Caco-2 (cell line): ENCODE data around the gene TMEM131L. TPM values are rescaled to one million over a fixed set of nuclear protein-coding genes. Genes with fewer than 3 reads are reported as not detected.

ENCODE experiments used
- BruUV-seq: library from RNA; stranded (reverse); fragments of 400-500 nt; replicated peaks from 2 replicates; lab custom pipeline; 2021; lab: Mats Ljungman, UMichigan
- CTCF ChIA-PET: fragments of 300-600 bp; sonication (Branson Sonifier 250); formaldehyde crosslinking; loops from one replicate; lab custom pipeline; 2022; ENCODE audit warnings: antibody characterized with exemption; lab: Charles Lee
- POLR2A ChIA-PET: fragments of 300-600 bp; sonication (Branson Sonifier 250); formaldehyde crosslinking; loops from one replicate; lab custom pipeline; 2022; ENCODE audit warnings: antibody characterized with exemption; lab: Charles Lee
- DNase-seq, 2 experiments: peaks; one replicate each; pipeline versions ENCODE4 v3.0.0 to v3.0.0-alpha.2; 2020 to 2022
- H3K27me3 ChIP-seq: replicated peaks from 2 replicates; pipeline ENCODE4 v1.6.0; 2011; ENCODE audit warnings: low read length; ENCODE audit not compliant: control insufficient read depth, insufficient read depth
- H3K36me3 ChIP-seq: 2 replicates; pipeline ENCODE4 v1.5.1; 2011; ENCODE audit warnings: low read length; ENCODE audit not compliant: control insufficient read depth, insufficient read depth
- H3K4me1 ChIP-seq: fragments of 250-450 bp; sonication (Bioruptor Pico); 2 replicates; pipeline ENCODE4 v1.5.1; 2020; ENCODE audit warnings: mild to moderate bottlenecking
- H3K4me3 ChIP-seq: 2 replicates; pipeline ENCODE4 v1.5.1; 2011; ENCODE audit warnings: low read depth, mild to moderate bottlenecking, control low read depth, low read length
- H3K9me3 ChIP-seq: fragments of 250-450 bp; sonication (Bioruptor Pico); 2 replicates; pipeline ENCODE4 v1.5.1; 2020; ENCODE audit warnings: mild to moderate bottlenecking, moderate library complexity
- H3K27ac Mint-ChIP-seq: one replicate; pipeline ENCODE4 v1.8.0; 2022; ENCODE audit warnings: mixed read lengths; ENCODE audit not compliant: unreplicated experiment
- H3K27me3 Mint-ChIP-seq: one replicate; pipeline ENCODE4 v1.8.0; 2022; ENCODE audit warnings: mixed read lengths; ENCODE audit not compliant: insufficient read depth, unreplicated experiment
- H3K36me3 Mint-ChIP-seq: one replicate; pipeline ENCODE4 v1.8.0; 2022; ENCODE audit warnings: mild to moderate bottlenecking, mixed read lengths; ENCODE audit not compliant: insufficient read depth, unreplicated experiment
- H3K4me1 Mint-ChIP-seq: one replicate; pipeline ENCODE4 v1.8.0; 2022; ENCODE audit warnings: low read depth, mixed read lengths; ENCODE audit not compliant: unreplicated experiment
- H3K4me3 Mint-ChIP-seq: one replicate; pipeline ENCODE4 v1.8.0; 2022; ENCODE audit warnings: mild to moderate bottlenecking, moderate library complexity, mixed read lengths; ENCODE audit not compliant: unreplicated experiment
- H3K9me3 Mint-ChIP-seq: one replicate; pipeline ENCODE4 v1.8.0; 2022; ENCODE audit warnings: mixed read lengths; ENCODE audit not compliant: unreplicated experiment
- CTCF ChIP-seq, 2 experiments: fragments of 200-600 bp in 1 of 2; IDR thresholded peaks; 1 replicate in 1 of 2; 2 replicates in 1 of 2; pipeline versions ENCODE4 v1.5.1 to v1.8.0; 2011 to 2022; ENCODE audit warnings: antibody characterized with exemption in 1 of 2, control low read depth in 1 of 2, inconsistent platforms in 1 of 2, low read depth in 1 of 2, low read length in 1 of 2, mild to moderate bottlenecking in 1 of 2, moderate library complexity in 1 of 2; ENCODE audit not compliant: insufficient read depth in 1 of 2, severe bottlenecking in 1 of 2, unreplicated experiment in 1 of 2
- intact Hi-C: fragments of 100-400 bp; cut with micrococcal nuclease; formaldehyde crosslinking; loops from one replicate; pipeline ENCODE4 v1.10.0; 2022; ENCODE audit not compliant: unreplicated experiment
- total RNA-seq: library from RNA; stranded (reverse); gene quantifications from 2 replicates; pipeline ENCODE4 v1.2.3, GENCODE V29; 2022

TMEM131L gene
- total RNA-seq, 1 experiment from 2014 or later, result 20.8 TPM

GRCh38 chr4:153533387-153533786 lies 67.2 kb downstream of the TMEM131L start:
- no TSS peak for BruUV-seq
- POLR2A ChIA-PET, result no interaction called here
- Mint-ChIP-seq H3K36me3 (peaks cover 4% of the 10 kb centered on the region), H3K9me3 (no peaks in the 10 kb centered on the region), H3K4me1 (peaks cover 2% of the 10 kb centered on the region), H3K27me3 (no peaks in the 10 kb centered on the region), H3K27ac (no peak overlapping the region), H3K4me3 (no peak overlapping the region)
- Histone ChIP-seq H3K27me3 (no peaks in the 10 kb centered on the region), H3K4me1 (peaks cover 14% of the 10 kb centered on the region), H3K4me3 (no peak overlapping the region), H3K36me3 (no peaks in the 10 kb centered on the region), H3K9me3 (no peaks in the 10 kb centered on the region)
- CTCF ChIA-PET, result no interaction called here
- TF ChIP-seq CTCF (IDR thresholded peaks at IDR 0.05; ENCODE audit: insufficient read depth in 1 of 2, low read depth in 1 of 2, low read length in 1 of 2, severe bottlenecking in 1 of 2, unreplicated experiment in 1 of 2), result no peak
- DNase-seq, result no peak
- intact Hi-C loops, result no loop called here

GRCh38 chr4:153534792-153535629 lies 68.9 kb downstream of the TMEM131L start:
- CTCF ChIA-PET, result no interaction called here
- no peak overlapping the region for H3K4me3 ChIP-seq
- no peaks in the 10 kb centered on the region for H3K27me3 ChIP-seq
- intact Hi-C loops, result no loop called here
- no peak for TF ChIP-seq CTCF (IDR thresholded peaks at IDR 0.05; ENCODE audit: insufficient read depth in 1 of 2, low read depth in 1 of 2, low read length in 1 of 2, severe bottlenecking in 1 of 2, unreplicated experiment in 1 of 2)
- no peaks in the 10 kb centered on the region for H3K9me3 ChIP-seq
- POLR2A ChIA-PET, result interaction anchor here (0.6 kb wide), 1 partner anchor 17 kb away, joined by 3 read pairs; no protein-coding TSS in a partner anchor
- DNase-seq, result no peak
- no peaks in the 10 kb centered on the region for H3K36me3 ChIP-seq
- BruUV-seq, result no TSS peak
- no peak overlapping the region for H3K4me3 Mint-ChIP-seq
- H3K36me3 Mint-ChIP-seq, result peaks cover 6% of the 10 kb centered on the region
- H3K27me3 Mint-ChIP-seq, result no peaks in the 10 kb centered on the region
- H3K4me1 Mint-ChIP-seq, result peaks cover 1% of the 10 kb centered on the region
- H3K9me3 Mint-ChIP-seq, result no peaks in the 10 kb centered on the region
- H3K27ac Mint-ChIP-seq, result peak overlapping the region; percentile 11
- H3K4me1 ChIP-seq, result peaks cover 14% of the 10 kb centered on the region

GRCh38 chr4:153535772-153536513 lies 69.8 kb downstream of the TMEM131L start:
- no TSS peak for BruUV-seq
- Histone ChIP-seq H3K9me3 (no peaks in the 10 kb centered on the region), H3K4me3 (no peak overlapping the region), H3K36me3 (no peaks in the 10 kb centered on the region), H3K4me1 (peaks cover 14% of the 10 kb centered on the region), H3K27me3 (no peaks in the 10 kb centered on the region)
- intact Hi-C loops, result no loop called here
- TF ChIP-seq CTCF (IDR thresholded peaks at IDR 0.05; ENCODE audit: insufficient read depth in 1 of 2, low read depth in 1 of 2, low read length in 1 of 2, severe bottlenecking in 1 of 2, unreplicated experiment in 1 of 2), result no peak
- CTCF ChIA-PET, result no interaction called here
- POLR2A ChIA-PET, result interaction anchor here (0.5 to 0.6 kb wide), 2 partner anchors 9 to 17 kb away, joined by 3 to 4 read pairs; no protein-coding TSS in a partner anchor
- no peak overlapping the region for H3K4me3 Mint-ChIP-seq
- no peaks in the 10 kb centered on the region for H3K9me3 Mint-ChIP-seq
- peaks cover 6% of the 10 kb centered on the region for H3K4me1 Mint-ChIP-seq
- H3K27ac Mint-ChIP-seq, result no peak overlapping the region
- DNase-seq, result no peak
- peaks cover 10% of the 10 kb centered on the region for H3K36me3 Mint-ChIP-seq
- no peaks in the 10 kb centered on the region for H3K27me3 Mint-ChIP-seq
